Effector CD8-positive, alpha-beta T cell (primary cell): ENCODE measurements around the gene UQCR10.
"Not testable (repeated sequence)": the region's sequence is repeated elsewhere in the genome, so short reads cannot be mapped to it uniquely, and the experiment has no call there.

Source experiments
- DNase-seq: peaks from one replicate; lab custom pipeline; 2025; lab: John Stamatoyannopoulos, UW

UQCR10 gene

DNA sequence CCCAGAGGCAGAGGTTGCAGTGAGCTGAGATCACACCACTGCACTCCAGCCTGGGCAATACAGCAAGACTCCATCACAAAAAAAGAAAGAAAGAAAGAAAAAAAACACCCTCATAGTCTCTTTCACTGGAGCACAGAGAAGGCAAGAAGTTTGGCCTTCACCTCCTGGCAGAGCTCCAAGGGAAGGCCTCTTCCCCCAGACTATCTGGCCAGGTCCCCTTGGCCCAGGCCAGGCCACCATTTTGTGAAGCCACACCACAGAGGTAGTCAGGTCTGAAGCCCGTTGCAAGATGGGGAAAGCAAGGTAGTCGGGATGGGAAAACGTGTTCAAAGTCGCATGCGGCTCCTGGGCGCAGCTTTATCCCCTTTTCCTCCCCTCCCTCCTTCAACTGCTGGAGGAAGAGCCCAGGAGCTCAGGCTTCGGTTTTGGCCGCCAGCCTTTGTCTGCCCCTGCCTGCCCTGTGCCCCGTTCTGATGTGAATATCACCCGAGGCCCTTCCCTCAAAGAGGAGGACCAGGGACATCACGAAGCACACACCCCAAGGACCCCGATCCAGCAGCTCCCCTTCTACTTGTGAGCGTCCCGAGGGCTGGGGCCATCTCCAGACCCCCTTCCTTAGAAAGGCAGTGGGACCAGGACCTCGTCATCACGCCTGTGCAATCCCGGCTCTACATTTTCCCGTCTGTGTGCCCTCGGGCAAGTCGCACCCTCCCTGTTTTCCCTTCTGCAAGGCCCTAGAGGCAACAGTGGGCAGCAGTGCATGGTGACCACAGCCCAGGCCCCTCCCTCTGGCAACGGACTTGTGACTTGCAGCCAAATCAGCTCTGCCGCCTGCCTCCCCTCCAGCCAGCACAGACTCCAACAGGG lies 29.7 kb upstream of the UQCR10 start:
- DNase-seq = no peak

- no peak for DNase-seq
These were observed 28.9 kb upstream of the UQCR10 start for GRCh38 chr22:29738118-29738815.

DNA sequence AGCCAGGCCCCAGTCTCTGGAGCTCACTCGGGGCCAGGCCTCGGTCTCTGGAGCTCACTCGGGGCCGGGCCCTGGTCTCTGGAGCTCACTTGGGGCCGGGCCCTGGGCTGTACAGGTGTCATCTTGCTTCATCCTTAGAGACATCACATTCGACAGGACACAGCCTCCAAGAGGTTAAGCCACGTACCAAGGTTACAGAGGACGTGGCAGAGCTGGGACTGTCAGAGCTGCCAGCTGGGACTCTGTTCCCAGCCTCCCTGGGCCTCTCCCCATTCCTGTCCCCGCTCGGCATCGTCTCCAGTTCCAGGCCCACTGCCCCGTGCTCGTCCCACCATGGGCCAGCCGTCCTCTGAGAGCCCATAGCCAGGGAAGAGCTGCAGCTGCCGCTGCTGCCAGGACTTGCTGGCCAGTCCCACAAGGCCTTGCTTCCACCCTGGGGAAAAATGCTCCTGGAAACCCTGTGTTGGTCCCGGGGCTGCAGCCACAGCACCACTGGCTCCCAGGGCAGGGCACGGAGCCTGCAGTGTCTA lies 27.8 kb upstream of the UQCR10 start:
- no peak for DNase-seq

- DNase-seq = no peak
These were observed 27.0 kb upstream of the UQCR10 start for GRCh38 chr22:29740216-29740615.

GRCh38 chr22:29741926-29742325 lies 25.2 kb upstream of the UQCR10 start:
- no peak for DNase-seq

DNA sequence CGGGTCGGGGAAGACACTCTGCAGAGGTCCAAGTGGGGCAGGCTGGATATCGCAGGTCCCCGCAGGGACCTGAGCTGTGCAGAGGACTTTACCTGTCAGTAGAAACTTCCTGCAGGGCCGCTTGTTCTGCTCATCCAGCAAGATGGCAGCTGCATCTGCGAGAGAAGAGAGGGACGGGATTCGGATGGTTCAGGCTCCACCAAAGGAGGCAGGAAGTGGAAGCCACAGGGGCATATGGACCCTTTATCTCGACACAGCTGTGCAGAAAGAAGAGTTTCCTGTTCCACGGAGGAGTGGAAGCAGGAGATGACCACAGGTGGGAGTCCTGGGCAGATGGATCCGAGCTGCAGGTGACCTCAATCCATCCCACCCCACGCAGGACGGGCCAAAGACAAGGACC lies 24.8 kb upstream of the UQCR10 start:
- DNase-seq = no peak

- no peak for DNase-seq
These were observed 22.3 kb upstream of the UQCR10 start for GRCh38 chr22:29744902-29745301.

- no peak for DNase-seq
These were observed 19.3 kb upstream of the UQCR10 start for GRCh38 chr22:29747832-29748231.

DNA sequence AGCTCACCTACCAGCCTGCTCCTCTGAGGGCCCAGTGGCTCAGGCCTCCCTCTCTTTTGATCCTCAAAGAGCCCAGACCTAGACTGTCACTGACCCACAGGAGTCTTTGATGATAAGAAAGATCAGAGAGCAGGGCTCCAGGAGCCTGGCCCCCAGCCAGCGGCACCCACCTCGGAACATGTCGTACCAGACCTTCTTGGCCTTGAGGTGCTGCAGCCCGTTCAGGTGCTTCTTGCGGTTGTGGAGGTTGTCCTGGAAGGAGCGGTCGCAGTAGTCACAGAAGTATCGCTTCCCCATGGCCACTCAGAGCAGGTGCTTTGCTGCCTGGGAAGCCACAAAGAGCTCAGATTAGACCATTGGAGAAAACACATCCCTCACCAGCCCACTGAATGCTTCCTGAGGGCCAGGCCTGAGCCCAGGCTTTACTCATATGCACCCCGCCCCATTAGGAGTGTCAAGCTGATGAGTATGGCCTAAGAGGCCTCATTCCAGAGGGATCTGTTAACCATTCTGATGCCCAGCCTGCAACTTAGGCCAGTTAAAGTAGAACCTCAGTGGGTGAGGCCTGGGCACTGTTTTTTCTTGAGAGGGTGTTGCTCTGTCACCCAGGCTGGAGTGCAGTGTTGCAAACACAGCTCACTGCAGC lies 18.8 kb upstream of the UQCR10 start:
- DNase-seq = no peak

DNA sequence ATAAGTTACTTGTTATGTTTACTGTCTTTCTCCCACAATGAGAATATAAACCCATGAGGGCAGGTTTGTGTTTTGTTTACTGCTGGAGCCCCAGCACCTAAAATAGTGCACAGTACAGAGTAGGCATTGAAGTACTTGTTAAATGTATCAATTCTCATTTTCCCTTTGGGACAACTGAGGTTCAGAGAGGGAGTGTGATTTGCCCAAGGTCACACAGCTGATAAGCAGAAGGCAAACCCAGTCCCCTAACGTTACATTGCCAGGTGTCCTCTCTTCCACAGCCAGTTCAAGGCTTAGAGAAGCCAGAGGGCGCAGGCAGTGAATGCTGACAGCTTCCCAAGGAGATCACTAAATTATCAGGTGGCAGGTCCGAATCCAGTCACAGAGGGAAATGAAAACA lies 17.1 kb upstream of the UQCR10 start:
- DNase-seq = no peak

- no peak for DNase-seq
These were observed 16.3 kb upstream of the UQCR10 start for GRCh38 chr22:29750559-29751538.

DNA sequence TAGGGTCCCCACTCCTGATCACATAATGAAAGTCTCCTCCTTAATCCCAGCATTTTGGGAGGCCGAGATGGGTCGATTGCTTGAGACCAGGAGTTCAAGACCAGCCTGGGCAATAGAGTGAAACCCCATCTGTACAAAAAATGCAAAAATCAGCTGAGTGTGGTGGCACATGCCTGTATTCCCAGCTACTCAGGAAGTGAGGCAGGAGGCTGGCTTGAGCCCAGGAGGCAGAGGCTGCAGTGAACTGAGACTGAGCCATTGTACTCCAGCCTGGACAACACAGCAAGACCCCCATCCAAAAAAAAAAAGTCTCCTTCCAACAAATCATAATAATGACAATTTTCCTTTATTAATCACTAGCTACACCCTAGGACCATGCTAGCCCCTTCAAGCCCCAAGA lies 15.5 kb upstream of the UQCR10 start:
- no peak for DNase-seq

DNA sequence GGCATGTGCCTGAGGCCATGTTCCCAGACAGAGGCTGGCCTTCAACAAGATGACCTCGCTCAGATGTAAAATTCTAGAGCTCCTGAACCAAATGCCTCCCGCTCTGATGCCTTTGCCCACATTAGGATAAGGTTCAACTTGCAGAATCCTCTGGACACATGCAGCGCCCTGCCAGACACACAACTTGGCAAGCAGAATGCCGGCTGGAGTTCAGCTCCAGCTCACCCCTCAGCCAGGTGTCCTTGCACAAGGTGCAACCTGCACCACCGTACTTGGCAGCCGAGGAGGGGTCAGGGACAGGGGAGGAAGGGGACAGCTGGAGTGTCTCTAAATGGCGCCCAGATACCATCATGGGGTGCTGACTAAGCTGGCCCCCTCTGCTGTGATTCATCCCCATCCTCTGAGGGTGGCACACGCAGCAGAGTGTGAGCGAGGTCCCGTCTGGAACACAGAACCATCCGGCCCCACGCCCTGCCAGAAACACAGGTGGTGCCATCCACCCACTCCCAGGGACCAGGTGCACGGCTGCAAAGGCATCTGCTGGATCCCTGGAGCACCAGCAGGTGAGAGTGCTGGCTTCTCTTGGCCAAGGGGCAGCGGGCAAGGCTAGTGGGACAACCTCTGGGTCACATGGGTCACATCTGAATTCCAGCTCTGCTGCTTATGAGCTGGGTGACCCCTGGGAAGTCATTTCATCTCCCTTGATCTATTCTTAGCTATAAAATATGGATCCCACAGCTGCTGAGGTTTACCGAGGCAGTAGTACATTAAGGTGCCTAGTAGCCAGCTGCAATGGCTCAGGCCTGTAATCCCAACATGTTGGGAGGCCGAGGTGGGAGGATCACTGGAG lies 13.1 kb upstream of the UQCR10 start:
- DNase-seq = no peak

GRCh38 chr22:29754658-29755395 lies 12.3 kb upstream of the UQCR10 start:
- DNase-seq = not testable (repeated sequence)

- no peak for DNase-seq
These were observed 11.3 kb upstream of the UQCR10 start for GRCh38 chr22:29755889-29756288.

DNA sequence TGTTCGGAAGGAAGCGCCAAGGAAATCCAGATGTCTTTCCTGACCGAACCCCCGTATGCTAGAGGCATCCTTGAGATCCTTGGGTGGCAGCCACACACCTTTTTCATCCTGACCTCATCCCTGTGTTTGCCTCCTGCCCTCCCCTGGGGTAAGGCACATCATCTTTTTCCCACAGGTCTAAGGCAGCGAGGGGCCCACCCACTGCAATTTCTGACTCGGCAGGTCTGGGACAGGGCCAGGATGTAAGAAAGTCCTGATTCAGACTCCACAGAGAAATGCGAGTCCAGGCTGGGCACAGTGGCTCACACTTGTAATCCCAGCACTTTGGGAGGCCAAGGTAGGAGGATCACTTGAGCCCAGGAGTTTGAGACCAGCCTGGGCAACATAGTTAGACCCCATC lies 10.8 kb upstream of the UQCR10 start:
- no peak for DNase-seq

DNA sequence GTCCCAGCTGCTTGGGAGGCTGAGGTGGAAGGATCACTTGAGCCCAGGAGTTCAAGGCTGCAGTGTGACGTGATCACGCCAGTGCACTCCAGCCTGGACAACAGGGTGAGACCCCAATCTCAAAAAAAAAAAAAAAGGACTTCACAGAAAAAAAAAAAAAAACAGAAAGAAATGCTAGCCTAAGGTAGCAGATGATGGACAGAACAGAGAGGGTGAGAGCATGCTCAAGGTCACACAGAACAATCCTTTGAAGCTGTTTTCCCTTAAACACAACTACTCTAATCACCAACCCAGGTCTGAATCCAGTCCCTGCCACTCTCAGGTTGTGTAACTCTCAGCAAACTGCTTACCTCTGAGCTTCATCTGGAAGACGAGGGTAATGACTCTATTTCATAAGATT lies 10.1 kb upstream of the UQCR10 start:
- DNase-seq = no peak

GRCh38 chr22:29758068-29758622 lies 9.0 kb upstream of the UQCR10 start:
- DNase-seq = no peak

DNA sequence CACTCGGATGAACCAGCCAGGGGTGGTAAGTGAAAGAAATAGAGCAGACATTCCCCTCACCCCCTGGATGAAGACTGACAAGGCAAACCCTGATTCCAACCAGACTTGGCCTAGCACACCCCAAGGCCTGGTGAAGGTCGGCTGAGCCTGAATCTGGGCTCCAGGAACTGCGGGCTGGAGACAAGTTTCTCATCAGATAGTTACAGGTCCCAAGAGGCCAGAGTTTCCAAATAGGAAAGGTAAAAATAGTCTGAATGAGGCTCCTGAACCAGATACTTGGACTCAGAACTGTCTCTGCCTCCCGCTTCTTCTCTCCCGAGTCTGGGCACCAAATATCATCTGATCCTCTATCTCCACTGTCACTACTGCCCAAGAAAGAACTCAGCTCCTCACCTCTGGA lies 8.2 kb upstream of the UQCR10 start:
- DNase-seq = no peak
